HG03139 (cell line): Measurements from ENCODE around the gene TLK1.

Experiments used
- ATAC-seq: cut with Tn5 transposase; IDR thresholded peaks from one replicate; pipeline ENCODE4 v1.9.1; 2021; ENCODE audit not compliant: unreplicated experiment

TLK1 gene

GRCh38 chr2:171160119-171160955 is at the start of gene TLK1:
TSS of gene TLK1 (minus strand) at chr2:171160893. CDS start at chr2:171160428, 465 bp downstream.
- ATAC-seq, result peak; percentile 45

GRCh38 chr2:171210216-171210863 is 49.6 kb upstream of the TLK1 start:
- ATAC-seq, result no peak

GRCh38 chr2:171208657-171209056 is 48.0 kb upstream of the TLK1 start:
- ATAC-seq, result no peak

GRCh38 chr2:171206422-171207115 is 45.9 kb upstream of the TLK1 start:
- no peak for ATAC-seq

- no peak for ATAC-seq
These were observed 44.9 kb upstream of the TLK1 start for GRCh38 chr2:171205551-171205950.

- ATAC-seq, result no peak
These were observed 41.1 kb upstream of the TLK1 start for GRCh38 chr2:171201767-171202166.

- ATAC-seq, result no peak
These were observed 40.6 kb upstream of the TLK1 start for GRCh38 chr2:171201271-171201670.

- ATAC-seq, result no peak
These were observed 39.8 kb upstream of the TLK1 start for GRCh38 chr2:171200469-171200868.

- no peak for ATAC-seq
These were observed 30.3 kb upstream of the TLK1 start for GRCh38 chr2:171191021-171191420.

GRCh38 chr2:171187819-171188218 is 27.1 kb upstream of the TLK1 start:
- ATAC-seq, result no peak

GRCh38 chr2:171187177-171187576 is 26.5 kb upstream of the TLK1 start:
- no peak for ATAC-seq

- no peak for ATAC-seq
These were observed 25.2 kb upstream of the TLK1 start for GRCh38 chr2:171185941-171186340.

GRCh38 chr2:171185165-171185818 is 24.6 kb upstream of the TLK1 start:
- ATAC-seq, result no peak

GRCh38 chr2:171181064-171182049 is 20.7 kb upstream of the TLK1 start:
- ATAC-seq, result no peak

GRCh38 chr2:171180229-171180930 is 19.7 kb upstream of the TLK1 start:
- ATAC-seq, result no peak

GRCh38 chr2:171178993-171179392 is 18.3 kb upstream of the TLK1 start:
- no peak for ATAC-seq

GRCh38 chr2:171176516-171176915 is 15.8 kb upstream of the TLK1 start:
- no peak for ATAC-seq

GRCh38 chr2:171174075-171174474 is 13.4 kb upstream of the TLK1 start:
- ATAC-seq, result no peak

- no peak for ATAC-seq
These were observed 12.4 kb upstream of the TLK1 start for GRCh38 chr2:171173087-171173486.
